Measurements from ENCODE around the gene FOXP1. TPM values are rescaled to one million over a fixed set of nuclear protein-coding genes. Genes with fewer than 3 reads are reported as not detected.
A peak's percentile ranks its signal among the peaks of the same experiment; 100 is the strongest.

The FOXP1 gene
- total and polyA plus RNA-seq, 2 donors (not counting 1 experiment from before 2014, with no cell fraction given): 70.3 to 101 TPM

DNA sequence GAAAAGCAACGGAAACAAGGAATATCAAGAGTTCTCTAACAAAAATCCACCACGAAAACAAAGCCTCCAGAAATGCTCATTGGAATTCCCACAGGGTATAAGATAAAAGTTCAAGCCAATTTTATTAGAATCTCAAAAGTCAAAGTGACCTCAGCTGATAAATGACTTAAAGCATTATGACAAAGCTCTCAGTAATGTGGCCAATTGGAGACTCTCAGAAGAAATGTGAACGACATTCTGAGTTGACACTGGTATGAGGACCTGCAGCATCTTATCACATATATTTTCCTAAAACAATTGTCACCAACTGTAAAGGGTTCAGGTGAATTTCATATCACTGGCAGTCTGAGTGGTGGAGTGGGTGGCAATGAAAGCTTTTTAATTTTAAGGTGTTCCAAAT, 199.1 kb downstream of the FOXP1 start:
- no peaks in the 10 kb centered on the region for H3K27me3 ChIP-seq (ENCODE audit: control insufficient read depth, insufficient read depth, low read length)
- no peaks in the 10 kb centered on the region for H3K36me3 ChIP-seq (ENCODE audit: control insufficient read depth, insufficient read depth, low read length)
- peak in 1 of 2 donors; percentile 65 for DNase-seq (ENCODE audit: low read depth in 2 of 2)
- no peak overlapping the region for H3K4me3 ChIP-seq (replicated peaks in 1 of 4; ENCODE audit: control extremely low read depth in 1 of 4, insufficient read depth in 1 of 4, low read depth in 3 of 4, low read length in 4 of 4)
- no peaks in the 10 kb centered on the region for H3K9me3 ChIP-seq (ENCODE audit: control insufficient read depth, insufficient read depth, low read depth, low read length)
- H3K9ac ChIP-seq (ENCODE audit: insufficient read depth, low read length): no peak overlapping the region
- no peaks in the 10 kb centered on the region for H3K79me2 ChIP-seq (ENCODE audit: control insufficient read depth, insufficient read depth, low read length)
- H2AFZ ChIP-seq (ENCODE audit: low read length): no peak overlapping the region
- TF ChIP-seq, protein P1, sequence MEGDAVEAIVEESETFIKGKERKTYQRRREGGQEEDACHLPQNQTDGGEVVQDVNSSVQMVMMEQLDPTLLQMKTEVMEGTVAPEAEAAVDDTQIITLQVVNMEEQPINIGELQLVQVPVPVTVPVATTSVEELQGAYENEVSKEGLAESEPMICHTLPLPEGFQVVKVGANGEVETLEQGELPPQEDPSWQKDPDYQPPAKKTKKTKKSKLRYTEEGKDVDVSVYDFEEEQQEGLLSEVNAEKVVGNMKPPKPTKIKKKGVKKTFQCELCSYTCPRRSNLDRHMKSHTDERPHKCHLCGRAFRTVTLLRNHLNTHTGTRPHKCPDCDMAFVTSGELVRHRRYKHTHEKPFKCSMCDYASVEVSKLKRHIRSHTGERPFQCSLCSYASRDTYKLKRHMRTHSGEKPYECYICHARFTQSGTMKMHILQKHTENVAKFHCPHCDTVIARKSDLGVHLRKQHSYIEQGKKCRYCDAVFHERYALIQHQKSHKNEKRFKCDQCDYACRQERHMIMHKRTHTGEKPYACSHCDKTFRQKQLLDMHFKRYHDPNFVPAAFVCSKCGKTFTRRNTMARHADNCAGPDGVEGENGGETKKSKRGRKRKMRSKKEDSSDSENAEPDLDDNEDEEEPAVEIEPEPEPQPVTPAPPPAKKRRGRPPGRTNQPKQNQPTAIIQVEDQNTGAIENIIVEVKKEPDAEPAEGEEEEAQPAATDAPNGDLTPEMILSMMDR (conservative IDR thresholded peaks at IDR 0.05 in 1 of 2, IDR thresholded peaks at IDR 0.05 in 1 of 2; ENCODE audit: low read depth in 1 of 2, low read length in 2 of 2): no peak
- no peak overlapping the region for H3K27ac ChIP-seq (ENCODE audit: insufficient read depth, low read length)
- no peak overlapping the region for H3K4me2 ChIP-seq (ENCODE audit: extremely low read depth, insufficient read depth, low read length)
- H3K4me1 ChIP-seq (ENCODE audit: control insufficient read depth, extremely low read depth, insufficient read depth, low read length): no peaks in the 10 kb centered on the region
- no peaks in the 10 kb centered on the region for H4K20me1 ChIP-seq (ENCODE audit: control insufficient read depth, extremely low read depth, insufficient read depth, low read length)

- Histone ChIP-seq H3K9me3 (ENCODE audit: control insufficient read depth, insufficient read depth, low read depth, low read length) (no peaks in the 10 kb centered on the region), H3K27ac (ENCODE audit: insufficient read depth, low read length) (no peak overlapping the region), H3K4me3 (replicated peaks in 1 of 4; ENCODE audit: control extremely low read depth in 1 of 4, insufficient read depth in 1 of 4, low read depth in 3 of 4, low read length in 4 of 4) (no peak overlapping the region), H3K79me2 (ENCODE audit: control insufficient read depth, insufficient read depth, low read length) (no peaks in the 10 kb centered on the region), H3K9ac (ENCODE audit: insufficient read depth, low read length) (no peak overlapping the region), H3K4me2 (ENCODE audit: extremely low read depth, insufficient read depth, low read length) (no peak overlapping the region), H4K20me1 (ENCODE audit: control insufficient read depth, extremely low read depth, insufficient read depth, low read length) (no peaks in the 10 kb centered on the region), H2AFZ (ENCODE audit: low read length) (no peak overlapping the region), H3K36me3 (ENCODE audit: control insufficient read depth, insufficient read depth, low read length) (no peaks in the 10 kb centered on the region), H3K4me1 (ENCODE audit: control insufficient read depth, extremely low read depth, insufficient read depth, low read length) (no peaks in the 10 kb centered on the region), H3K27me3 (ENCODE audit: control insufficient read depth, insufficient read depth, low read length) (no peaks in the 10 kb centered on the region)
- TF ChIP-seq, protein P1 (conservative IDR thresholded peaks at IDR 0.05 in 1 of 2, IDR thresholded peaks at IDR 0.05 in 1 of 2; ENCODE audit: low read depth in 1 of 2, low read length in 2 of 2): no peak
- no peak for TF ChIP-seq EZH2 (IDR thresholded peaks at IDR 0.05; ENCODE audit: low read length, missing control alignments)
- peak in 1 of 2 donors; percentile 54 for DNase-seq (ENCODE audit: low read depth in 2 of 2)
Observed at GRCh38 chr3:71380096-71380495, 203.4 kb downstream of the FOXP1 start.

DNA sequence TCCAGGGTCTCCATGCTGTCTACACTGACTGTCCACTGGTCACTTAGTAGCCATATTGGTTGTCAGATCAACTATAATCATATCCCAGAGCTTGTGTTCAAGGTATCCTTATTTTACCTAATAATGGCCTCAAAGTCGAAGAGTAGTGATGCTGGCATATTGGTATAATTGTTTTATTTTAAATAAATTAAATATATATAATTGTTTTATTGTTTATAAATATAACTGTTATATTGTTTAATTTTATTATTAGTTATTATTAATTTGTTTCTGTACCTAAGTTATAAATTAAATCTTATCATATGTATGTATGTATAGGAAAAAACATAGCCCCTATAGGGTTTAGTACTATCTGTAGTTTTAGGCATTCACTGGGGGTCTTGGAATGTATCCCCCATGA, 205.0 kb downstream of the FOXP1 start:
- no peak overlapping the region for H2AFZ ChIP-seq (ENCODE audit: low read length)
- no peaks in the 10 kb centered on the region for H3K9me3 ChIP-seq (ENCODE audit: control insufficient read depth, insufficient read depth, low read depth, low read length)
- no peak for TF ChIP-seq EZH2 (IDR thresholded peaks at IDR 0.05; ENCODE audit: low read length, missing control alignments)
- TF ChIP-seq, protein P1 (conservative IDR thresholded peaks at IDR 0.05 in 1 of 2, IDR thresholded peaks at IDR 0.05 in 1 of 2; ENCODE audit: low read depth in 1 of 2, low read length in 2 of 2): no peak
- H3K9ac ChIP-seq (ENCODE audit: insufficient read depth, low read length): no peak overlapping the region
- no peak overlapping the region for H3K27ac ChIP-seq (ENCODE audit: insufficient read depth, low read length)
- H3K4me3 ChIP-seq (replicated peaks in 1 of 4; ENCODE audit: control extremely low read depth in 1 of 4, insufficient read depth in 1 of 4, low read depth in 3 of 4, low read length in 4 of 4): no peak overlapping the region
- no peak for DNase-seq (ENCODE audit: low read depth in 2 of 2)
- no peak overlapping the region for H3K4me2 ChIP-seq (ENCODE audit: extremely low read depth, insufficient read depth, low read length)
- H3K4me1 ChIP-seq (ENCODE audit: control insufficient read depth, extremely low read depth, insufficient read depth, low read length): no peaks in the 10 kb centered on the region
- H4K20me1 ChIP-seq (ENCODE audit: control insufficient read depth, extremely low read depth, insufficient read depth, low read length): no peaks in the 10 kb centered on the region
- H3K79me2 ChIP-seq (ENCODE audit: control insufficient read depth, insufficient read depth, low read length): no peaks in the 10 kb centered on the region
- H3K36me3 ChIP-seq (ENCODE audit: control insufficient read depth, insufficient read depth, low read length): no peaks in the 10 kb centered on the region
- H3K27me3 ChIP-seq (ENCODE audit: control insufficient read depth, insufficient read depth, low read length): no peaks in the 10 kb centered on the region

Measured in fibroblast of lung (primary cell).